ENCODE data around the gene CACTIN.

DNA sequence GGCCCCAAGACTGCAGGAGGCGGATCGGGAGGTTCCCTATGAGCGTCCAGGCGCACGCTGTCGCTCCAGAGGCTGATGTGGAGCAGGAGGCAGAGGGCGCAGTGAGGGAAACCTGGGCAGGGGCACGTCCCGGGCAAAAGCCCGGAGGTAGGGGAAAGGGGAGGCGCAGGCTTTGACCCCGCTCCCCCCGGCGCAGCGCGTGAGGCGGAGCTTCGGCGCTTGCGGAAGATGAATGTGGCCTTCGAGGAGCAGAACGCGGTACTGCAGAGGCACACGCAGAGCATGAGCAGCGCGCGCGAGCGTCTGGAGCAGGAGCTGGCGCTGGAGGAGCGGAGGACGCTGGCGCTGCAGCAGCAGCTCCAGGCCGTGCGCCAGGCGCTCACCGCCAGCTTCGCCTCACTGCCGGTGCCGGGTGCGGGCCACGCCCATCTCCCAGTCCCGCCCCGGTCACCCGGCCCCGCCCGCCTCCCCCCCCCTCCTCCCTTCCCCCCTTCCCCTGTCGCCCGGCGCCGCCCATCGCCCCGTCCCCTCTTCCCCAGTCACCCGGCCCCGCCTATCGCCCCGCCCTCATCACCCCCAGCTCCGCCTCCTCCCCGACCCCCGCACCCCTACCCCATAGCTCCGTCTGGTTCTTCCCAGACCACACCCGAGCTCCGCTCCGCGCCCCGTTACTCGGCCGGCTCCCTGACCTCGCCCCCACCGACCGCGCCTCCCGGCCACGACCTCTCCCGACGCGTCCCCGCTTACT, 49.7 kb downstream of the CACTIN start:
- TF ChIP-seq, protein P1, sequence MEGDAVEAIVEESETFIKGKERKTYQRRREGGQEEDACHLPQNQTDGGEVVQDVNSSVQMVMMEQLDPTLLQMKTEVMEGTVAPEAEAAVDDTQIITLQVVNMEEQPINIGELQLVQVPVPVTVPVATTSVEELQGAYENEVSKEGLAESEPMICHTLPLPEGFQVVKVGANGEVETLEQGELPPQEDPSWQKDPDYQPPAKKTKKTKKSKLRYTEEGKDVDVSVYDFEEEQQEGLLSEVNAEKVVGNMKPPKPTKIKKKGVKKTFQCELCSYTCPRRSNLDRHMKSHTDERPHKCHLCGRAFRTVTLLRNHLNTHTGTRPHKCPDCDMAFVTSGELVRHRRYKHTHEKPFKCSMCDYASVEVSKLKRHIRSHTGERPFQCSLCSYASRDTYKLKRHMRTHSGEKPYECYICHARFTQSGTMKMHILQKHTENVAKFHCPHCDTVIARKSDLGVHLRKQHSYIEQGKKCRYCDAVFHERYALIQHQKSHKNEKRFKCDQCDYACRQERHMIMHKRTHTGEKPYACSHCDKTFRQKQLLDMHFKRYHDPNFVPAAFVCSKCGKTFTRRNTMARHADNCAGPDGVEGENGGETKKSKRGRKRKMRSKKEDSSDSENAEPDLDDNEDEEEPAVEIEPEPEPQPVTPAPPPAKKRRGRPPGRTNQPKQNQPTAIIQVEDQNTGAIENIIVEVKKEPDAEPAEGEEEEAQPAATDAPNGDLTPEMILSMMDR (IDR thresholded peaks at IDR 0.05 in 8 of 11, conservative IDR thresholded peaks at IDR 0.05 in 3 of 11): no peak
- TF ChIP-seq POLR2A (IDR thresholded peaks at IDR 0.05): no peak
